ENCODE data around the gene SCN9A.
"Not testable (repeated sequence)": the region's sequence is repeated elsewhere in the genome, so short reads cannot be mapped to it uniquely, and the experiment has no call there.

Gene SCN9A
- 0 to 0.07 reads per million in 2 donors for total RNA-seq

- DNase-seq = no peak
Measured at GRCh38 chr2:166375736-166376487, at the start of gene SCN9A. Gene SCN9A, minus strand, starts transcription at chr2:166375944. Its CDS starts 64,188 bp downstream, at chr2:166311756.

DNA sequence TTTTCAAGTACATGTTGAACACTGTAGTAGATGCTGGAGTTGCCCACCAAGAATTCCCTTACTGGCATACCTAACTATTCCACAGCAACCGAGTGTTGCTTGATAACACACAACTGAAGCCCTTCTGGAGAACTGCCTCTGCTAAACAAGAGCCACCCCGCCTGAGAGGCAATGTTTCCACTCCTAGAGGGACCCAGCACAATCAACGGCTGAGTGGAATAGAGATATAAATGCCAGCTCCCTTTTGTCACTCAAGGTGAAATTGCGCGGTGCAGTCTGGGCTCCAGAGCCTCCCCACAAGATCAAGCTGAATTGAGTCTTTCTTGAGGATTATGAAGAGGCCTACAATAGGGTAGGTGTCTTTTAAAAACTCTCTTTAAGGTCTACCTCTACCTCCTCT lies 49.1 kb upstream of the SCN9A start:
- DNase-seq = no peak

GRCh38 chr2:166419616-166419934 lies 43.8 kb upstream of the SCN9A start:
- DNase-seq = no peak

DNA sequence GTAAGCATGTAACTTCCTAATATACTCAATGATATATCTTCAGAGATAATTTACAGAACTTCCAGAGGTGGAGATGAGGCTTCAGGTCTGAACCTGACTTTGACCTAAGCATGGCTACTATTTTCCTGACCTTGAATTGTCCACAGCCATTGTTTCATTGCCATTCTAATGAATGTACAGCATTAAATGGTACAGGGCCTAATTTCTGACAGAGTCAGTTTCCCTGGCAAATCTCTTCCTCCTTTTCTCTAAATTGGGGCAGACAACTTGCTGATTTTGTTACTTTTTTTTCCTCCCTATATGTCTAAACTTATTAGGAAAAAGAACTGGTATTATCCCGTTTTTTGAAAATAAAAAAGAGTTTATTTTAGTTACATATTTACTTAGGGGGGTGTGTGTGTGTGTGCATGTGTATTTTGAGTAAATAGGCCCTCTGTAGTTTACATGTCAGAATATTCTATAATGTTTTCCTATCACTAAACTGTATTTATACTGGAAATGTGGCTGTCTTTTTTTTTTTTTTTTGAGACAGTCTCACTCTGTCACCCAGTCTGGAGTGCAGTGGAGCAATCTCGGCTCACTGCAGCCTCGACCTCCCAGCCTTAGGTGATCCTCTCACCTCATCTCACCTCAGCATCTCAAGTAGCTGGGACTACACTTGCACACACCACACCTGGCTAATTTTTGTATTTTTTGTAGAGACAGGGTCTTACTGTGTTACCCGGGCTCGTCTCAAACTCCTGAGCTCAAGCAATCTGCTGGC lies 43.3 kb upstream of the SCN9A start:
- DNase-seq = no peak

DNA sequence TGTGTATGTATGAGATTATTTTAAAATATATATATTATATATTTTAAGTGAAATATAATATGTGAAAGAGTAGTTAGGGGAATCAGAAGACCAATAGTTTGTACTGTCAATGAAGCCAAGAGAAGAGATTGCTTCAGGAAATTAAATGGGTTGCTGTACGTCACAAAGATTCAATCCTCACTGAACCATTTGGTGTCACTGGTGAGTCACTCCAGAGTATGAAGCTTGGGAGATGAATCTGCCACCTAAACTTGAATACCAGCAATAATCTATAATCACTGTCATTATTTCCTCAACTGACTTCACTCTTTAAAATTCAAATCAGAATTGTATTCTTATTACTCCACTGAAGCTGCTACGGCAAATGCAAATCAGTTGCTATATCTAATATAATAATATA lies 41.9 kb upstream of the SCN9A start:
- DNase-seq = no peak

DNA sequence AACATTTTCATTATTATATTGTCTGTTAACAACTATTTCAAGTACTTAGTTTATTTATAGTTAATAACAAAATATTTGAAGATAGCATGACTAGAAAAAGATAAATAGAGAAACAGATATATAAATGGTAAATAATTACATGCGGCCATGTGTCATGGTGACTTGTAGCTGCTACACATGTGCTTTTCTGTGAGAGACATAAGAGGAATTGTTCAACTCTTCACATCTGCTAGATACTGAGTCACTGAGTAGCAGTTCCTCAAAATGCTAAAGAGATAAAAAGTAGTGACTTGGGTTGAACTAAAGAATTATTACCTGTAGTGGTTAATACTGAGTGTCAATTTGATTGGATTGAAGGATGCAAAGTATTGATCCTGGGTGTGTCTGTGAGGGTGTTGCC lies 37.5 kb upstream of the SCN9A start:
- DNase-seq = no peak

- DNase-seq = no peak
Measured at GRCh38 chr2:166411473-166412230, 35.9 kb upstream of the SCN9A start.

DNA sequence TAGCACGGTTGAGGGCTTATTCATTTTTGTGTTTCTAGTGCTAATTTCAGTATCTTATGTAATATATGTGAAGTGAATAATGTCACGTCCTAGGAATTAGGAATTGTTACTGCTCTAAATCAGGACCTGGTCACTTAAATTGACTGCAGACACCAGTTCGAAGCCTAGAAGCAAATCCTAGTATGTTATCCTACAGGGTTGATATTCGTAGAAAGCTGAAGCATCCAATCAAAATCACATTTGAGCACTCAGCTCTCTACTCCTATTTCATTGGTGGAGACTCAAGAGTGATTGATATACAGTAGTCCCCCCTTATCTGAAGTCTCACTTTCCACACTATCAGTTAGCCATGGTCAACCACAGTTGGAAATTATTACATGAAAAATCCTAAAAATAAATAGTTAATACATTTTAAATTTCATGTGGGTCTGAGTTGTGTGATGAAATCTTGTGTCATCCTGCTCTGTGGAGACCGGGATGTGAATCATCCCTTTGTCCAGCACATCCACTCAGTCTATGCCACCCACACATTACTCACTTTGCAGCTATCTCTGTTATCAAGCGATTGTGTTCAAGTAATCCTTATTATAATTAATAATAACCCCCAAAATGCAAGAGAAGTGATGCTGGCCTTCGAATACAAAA lies 35.2 kb upstream of the SCN9A start:
- DNase-seq = no peak

DNA sequence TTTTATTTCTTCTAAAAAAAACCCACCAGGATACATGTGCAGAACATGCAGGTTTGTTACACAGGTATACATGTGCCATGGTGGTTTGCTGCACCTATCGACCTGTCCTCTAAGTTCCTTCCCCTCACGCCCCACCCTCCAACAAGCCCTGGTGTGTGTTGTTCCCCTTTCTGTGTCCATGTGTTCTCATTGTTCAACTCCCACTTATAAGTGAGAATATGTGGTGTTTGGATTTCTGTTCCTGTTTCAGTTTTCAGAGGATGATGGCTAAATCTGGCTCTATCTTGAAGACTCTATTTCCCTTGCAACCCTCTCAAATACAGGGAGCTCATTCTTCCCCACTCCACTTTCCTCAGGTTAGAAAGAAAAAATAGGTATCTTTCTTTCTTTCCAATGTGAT lies 32.0 kb upstream of the SCN9A start:
- not testable (repeated sequence) for DNase-seq

DNA sequence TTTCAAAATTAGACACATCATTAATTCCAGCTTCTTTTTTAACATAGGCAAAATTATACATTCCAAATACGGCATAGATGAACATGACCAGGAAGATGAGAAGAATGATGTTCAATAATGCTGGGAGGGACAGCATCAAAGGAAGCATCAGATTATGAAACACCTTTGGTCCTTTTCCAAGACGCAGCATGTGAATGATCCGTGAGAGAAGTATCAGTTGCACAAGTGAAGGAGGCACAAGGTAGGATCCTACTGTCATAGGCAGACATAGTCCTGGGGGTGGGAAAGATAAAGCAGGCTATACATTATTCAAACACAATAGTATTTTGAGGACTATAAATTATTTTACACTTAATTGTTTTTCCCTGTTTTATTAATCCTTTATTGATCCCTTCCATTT lies 30.6 kb upstream of the SCN9A start:
- DNase-seq = no peak

- DNase-seq = no peak
Measured at GRCh38 chr2:166405569-166405926, 29.8 kb upstream of the SCN9A start.

- DNase-seq = no peak
Measured at GRCh38 chr2:166404831-166405568, 29.3 kb upstream of the SCN9A start.

- no peak for DNase-seq
Measured at GRCh38 chr2:166394245-166394644, 18.5 kb upstream of the SCN9A start.

DNA sequence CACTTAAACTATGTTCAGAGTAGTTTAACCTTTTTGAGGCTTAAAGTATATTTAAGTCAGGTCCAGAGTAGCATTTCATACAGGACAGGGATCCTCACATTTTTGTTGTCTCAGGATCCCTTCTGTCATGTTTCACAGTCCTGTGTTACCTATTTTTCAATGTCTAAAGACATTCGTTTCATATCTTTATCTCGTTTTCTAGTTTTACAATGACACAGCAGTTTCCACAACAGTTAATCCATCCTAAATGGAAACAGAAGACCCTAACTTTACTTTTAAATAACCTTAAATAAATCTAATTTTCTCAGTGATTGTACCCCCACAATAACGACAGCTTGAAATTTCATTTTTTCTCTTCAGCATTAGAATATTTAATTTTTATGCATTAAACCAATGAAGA lies 17.3 kb upstream of the SCN9A start:
- no peak for DNase-seq

DNA sequence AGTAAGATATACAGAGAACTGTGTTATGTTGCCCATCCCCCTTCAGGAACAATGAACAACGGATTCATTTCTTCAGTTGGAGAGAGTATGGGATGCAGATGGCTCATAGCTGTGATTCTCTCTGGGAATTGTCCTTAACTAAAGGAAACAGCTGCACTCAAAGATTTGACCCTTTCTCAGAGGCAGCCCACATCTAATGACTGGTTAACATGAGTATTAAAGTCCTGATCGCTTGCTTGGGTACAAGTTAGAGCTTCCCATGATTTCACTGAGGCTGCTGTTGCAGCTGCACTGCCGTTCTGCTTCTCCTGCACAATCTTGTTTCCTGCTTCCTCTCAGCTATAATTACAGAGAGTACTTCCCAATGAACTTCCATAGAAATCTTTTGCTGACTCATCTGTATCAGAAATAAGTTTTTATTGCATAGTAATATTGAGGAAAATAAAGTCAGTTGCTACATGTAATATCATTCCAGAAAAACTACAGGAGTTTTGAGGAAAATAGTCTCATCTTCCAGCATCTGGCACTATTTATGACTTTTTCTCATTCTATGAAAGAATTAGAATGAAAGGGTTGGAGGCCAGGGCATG lies 12.8 kb upstream of the SCN9A start:
- DNase-seq = no peak

- no peak for DNase-seq
Measured at GRCh38 chr2:166385313-166385712, 9.6 kb upstream of the SCN9A start.

DNA sequence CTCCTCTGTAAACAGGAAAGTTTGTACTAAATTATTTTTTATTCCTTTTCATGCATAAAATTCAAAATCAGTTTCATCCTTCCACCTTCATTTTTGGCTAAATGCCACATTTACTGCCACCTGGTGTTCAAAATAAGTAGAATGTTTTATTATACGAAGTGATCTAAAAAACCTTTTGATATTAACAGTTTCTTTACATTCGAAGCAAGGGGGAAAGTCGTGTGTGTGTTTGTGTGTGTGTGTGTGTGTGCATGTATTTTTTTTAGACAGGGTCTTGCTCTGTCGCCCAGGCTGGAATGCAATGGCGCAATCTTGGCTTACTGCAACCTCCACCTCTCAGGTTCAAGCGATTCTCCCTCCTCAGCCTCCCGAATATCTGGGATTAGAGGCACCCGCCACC lies 9.0 kb upstream of the SCN9A start:
- no peak for DNase-seq

- no peak for DNase-seq
Measured at GRCh38 chr2:166382448-166382847, 6.7 kb upstream of the SCN9A start.

DNA sequence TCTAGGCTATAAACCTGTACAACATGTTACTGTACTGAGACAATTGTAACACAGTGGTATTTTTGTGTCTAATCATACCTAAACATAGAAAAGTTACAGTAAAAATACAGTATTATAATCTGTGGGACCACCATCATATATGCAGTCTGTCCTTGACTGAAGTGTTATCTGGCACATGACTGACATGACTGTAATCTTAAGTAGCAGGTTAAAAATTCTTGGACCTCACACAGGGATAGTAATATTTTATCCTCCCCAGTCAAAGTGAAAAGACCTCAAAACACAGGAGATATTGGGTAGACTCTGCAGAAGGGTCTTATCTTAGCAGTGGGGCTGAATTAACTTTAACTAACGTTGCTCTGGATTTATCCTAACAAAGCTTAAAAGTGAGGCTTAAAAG lies 4.9 kb upstream of the SCN9A start:
- DNase-seq = no peak

GRCh38 chr2:166376873-166377272 lies 1.1 kb upstream of the SCN9A start:
- no peak for DNase-seq

GRCh38 chr2:166376488-166376828 lies 714 bp upstream of the SCN9A start:
- DNase-seq = no peak

- DNase-seq = no peak
Measured at GRCh38 chr2:166375195-166375735, 479 bp downstream of the SCN9A start.
